ENCODE measurements around the gene HYAL3. TPM values are rescaled to one million over a fixed set of nuclear protein-coding genes. Genes with fewer than 3 reads are reported as not detected.
"Not testable (repeated sequence)": the region's sequence is repeated elsewhere in the genome, so short reads cannot be mapped to it uniquely, and the experiment has no call there.

Gene HYAL3
- polyA plus RNA-seq, 1 experiment, result 3.0 TPM

DNA sequence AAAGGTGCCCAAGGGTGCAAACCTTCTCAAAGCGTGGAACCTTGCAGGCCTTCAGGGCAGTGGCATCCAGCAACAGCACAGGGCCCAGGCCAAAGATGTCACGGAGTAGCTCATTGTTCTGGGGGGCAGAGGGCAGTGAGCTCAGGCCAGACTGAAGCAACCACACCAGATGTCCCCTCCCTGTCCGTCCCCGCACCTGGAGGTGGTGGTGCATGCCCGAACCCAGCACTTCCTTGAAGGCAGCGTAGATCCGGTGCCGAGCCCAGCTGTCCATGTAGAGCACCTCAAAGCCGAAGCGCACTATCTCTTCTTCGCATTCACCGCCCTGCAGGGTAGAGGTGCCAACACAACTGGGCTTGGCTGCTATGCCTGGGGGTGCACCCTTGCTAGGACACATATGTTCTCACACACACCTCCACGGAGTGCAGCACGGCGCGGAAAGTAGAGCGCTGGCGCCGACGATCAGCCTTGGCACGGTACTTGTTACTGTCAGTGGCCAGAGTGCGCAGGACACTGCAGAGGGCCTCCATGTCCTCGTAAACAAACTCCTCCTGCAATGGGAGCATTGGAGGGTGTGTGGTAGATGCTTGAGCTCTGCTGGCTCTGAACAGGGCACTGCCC lies 10.7 kb downstream of the HYAL3 start:
- H3K27ac ChIP-seq (ENCODE audit: low read depth, low read length), result no peak overlapping the region
- ChIA-PET CTCF (interaction anchor here (0.8 kb wide), 1 partner anchor 17 kb away, joined by 3 read pairs; no protein-coding TSS in a partner anchor), POLR2A (interaction anchor here (0.8 to 0.9 kb wide), 2 partner anchors 10 to 62 kb away, joined by 3 to 4 read pairs; no protein-coding TSS in a partner anchor)
- no peaks in the 10 kb centered on the region; the same call in 1 of the 2 replicates for H3K9me3 ChIP-seq (ENCODE audit: control insufficient read depth, insufficient read depth, low read length)
- H3K4me3 ChIP-seq (ENCODE audit: low read depth, low read length), result no peak overlapping the region
- no peaks in the 10 kb centered on the region for H3K27me3 ChIP-seq (ENCODE audit: control insufficient read depth, insufficient read depth, low read length)
- DNase-seq (ENCODE audit: low read depth, low spot score), result no peak
- TF ChIP-seq, protein P1, sequence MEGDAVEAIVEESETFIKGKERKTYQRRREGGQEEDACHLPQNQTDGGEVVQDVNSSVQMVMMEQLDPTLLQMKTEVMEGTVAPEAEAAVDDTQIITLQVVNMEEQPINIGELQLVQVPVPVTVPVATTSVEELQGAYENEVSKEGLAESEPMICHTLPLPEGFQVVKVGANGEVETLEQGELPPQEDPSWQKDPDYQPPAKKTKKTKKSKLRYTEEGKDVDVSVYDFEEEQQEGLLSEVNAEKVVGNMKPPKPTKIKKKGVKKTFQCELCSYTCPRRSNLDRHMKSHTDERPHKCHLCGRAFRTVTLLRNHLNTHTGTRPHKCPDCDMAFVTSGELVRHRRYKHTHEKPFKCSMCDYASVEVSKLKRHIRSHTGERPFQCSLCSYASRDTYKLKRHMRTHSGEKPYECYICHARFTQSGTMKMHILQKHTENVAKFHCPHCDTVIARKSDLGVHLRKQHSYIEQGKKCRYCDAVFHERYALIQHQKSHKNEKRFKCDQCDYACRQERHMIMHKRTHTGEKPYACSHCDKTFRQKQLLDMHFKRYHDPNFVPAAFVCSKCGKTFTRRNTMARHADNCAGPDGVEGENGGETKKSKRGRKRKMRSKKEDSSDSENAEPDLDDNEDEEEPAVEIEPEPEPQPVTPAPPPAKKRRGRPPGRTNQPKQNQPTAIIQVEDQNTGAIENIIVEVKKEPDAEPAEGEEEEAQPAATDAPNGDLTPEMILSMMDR (IDR thresholded peaks at IDR 0.05; ENCODE audit: low read depth, low read length), result no peak

DNA sequence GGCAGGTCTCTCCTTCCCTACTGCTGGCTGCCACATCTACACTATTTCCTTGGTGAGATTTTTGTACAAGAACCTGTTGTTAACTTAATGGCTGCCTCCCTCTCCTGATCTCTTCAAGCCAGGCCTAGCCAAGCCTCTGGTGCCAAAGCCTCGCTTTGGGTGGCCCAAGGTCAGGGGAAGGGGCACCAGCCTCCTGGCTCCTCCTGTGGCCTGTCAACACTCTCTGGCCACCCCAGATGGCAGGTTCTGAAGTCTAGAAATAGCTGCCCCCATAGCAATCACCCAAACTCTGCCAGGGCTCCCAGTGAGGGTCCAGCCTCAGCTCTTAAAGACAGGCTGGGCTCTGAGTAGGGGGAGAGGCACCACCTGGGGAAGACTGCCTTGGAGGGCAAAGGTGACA lies 11.9 kb downstream of the HYAL3 start:
- DNase-seq (ENCODE audit: low read depth, low spot score), result no peak
- ChIA-PET POLR2A (interaction anchor here (0.9 kb wide), 1 partner anchor 11 kb away, joined by 3 read pairs; no protein-coding TSS in a partner anchor), CTCF (no interaction called here)

DNA sequence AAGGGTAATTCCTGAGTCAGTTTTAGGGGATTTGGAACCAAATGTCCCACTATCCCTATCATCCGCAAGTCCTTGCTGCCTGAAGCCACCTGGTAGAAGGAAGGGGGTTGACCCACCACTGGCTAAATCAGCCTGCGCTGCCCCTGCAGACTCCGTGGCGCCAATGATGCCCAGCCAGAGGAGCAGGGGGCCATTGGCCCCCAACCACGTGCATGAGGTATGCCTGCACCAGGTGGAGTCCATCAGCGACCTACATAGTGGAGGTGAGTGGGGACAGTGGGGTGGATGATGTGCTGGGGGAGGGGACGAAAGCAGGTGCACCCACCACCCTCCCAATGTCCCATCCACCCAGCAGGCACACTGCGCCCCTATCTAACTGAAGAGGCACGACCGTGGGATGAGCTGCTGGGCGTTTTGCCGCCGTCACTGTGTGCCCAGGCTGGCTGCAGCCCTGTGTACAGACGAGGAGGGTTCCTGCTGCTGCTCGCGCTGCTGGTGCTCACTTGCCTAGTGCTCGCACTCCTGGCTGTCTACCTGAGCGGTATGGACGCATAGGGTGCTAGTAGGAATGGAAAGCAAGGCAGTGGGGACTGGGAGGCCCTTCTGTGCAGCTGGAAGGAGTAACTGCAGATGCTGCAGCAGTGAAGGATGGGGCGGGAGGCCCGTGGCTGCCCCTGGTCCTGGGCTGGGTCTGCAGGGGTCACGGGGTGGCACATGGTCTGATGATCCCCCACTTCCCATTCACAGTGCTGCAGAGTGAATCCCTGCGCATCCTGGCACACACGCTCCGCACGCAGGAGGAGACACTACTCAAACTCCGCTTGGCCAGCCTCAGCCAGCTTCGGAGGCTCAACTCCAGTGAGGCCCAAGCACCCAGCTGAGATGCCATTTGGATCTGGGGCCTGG lies 12.6 kb downstream of the HYAL3 start:
- ChIA-PET POLR2A (no interaction called here), CTCF (no interaction called here)
- H3K27me3 ChIP-seq (ENCODE audit: control insufficient read depth, insufficient read depth, low read length), result no peaks in the 10 kb centered on the region
- TF ChIP-seq, protein P1 (IDR thresholded peaks at IDR 0.05; ENCODE audit: low read depth, low read length), result no peak
- no peak overlapping the region for H3K27ac ChIP-seq (ENCODE audit: low read depth, low read length)
- H3K4me3 ChIP-seq (ENCODE audit: low read depth, low read length), result no peak overlapping the region
- no peaks in the 10 kb centered on the region; the same call in 1 of the 2 replicates for H3K9me3 ChIP-seq (ENCODE audit: control insufficient read depth, insufficient read depth, low read length)
- DNase-seq (ENCODE audit: low read depth, low spot score), result no peak

More for the DNA sequence above, 11.9 kb downstream of the HYAL3 start:
- H3K27ac ChIP-seq (ENCODE audit: low read depth, low read length), result no peak overlapping the region
- no peaks in the 10 kb centered on the region for H3K27me3 ChIP-seq (ENCODE audit: control insufficient read depth, insufficient read depth, low read length)
- H3K9me3 ChIP-seq (ENCODE audit: control insufficient read depth, insufficient read depth, low read length), result no peaks in the 10 kb centered on the region; the same call in 1 of the 2 replicates
- TF ChIP-seq, protein P1 (IDR thresholded peaks at IDR 0.05; ENCODE audit: low read depth, low read length), result no peak
- no peak overlapping the region for H3K4me3 ChIP-seq (ENCODE audit: low read depth, low read length)

GRCh38 chr3:50284121-50284520 lies 15.1 kb downstream of the HYAL3 start:
- POLR2A ChIA-PET, result interaction anchor here (0.7 to 1.0 kb wide), 2 partner anchors 11 to 43 kb away, joined by 3 to 7 read pairs; no protein-coding TSS in a partner anchor
- not testable (repeated sequence) for H3K9me3 ChIP-seq (ENCODE audit: control insufficient read depth, insufficient read depth, low read length); H3K27ac ChIP-seq (ENCODE audit: low read depth, low read length); H3K4me3 ChIP-seq (ENCODE audit: low read depth, low read length); H3K27me3 ChIP-seq (ENCODE audit: control insufficient read depth, insufficient read depth, low read length); DNase-seq (ENCODE audit: low read depth, low spot score)
- CTCF ChIA-PET, result interaction anchor here (1.0 kb wide), 1 partner anchor 91 kb away, joined by 3 read pairs; no protein-coding TSS in a partner anchor

- no peaks in the 10 kb centered on the region; the same call in 1 of the 2 replicates for H3K9me3 ChIP-seq (ENCODE audit: control insufficient read depth, insufficient read depth, low read length)
- H3K4me3 ChIP-seq (ENCODE audit: low read depth, low read length), result no peak overlapping the region
- POLR2A ChIA-PET, result interaction anchor here (0.8 to 1.4 kb wide), 3 partner anchors 12 to 44 kb away, joined by 3 to 6 read pairs (median 5); partner anchors contain the start of gene GNAI2
- CTCF ChIA-PET, result interaction anchor here (0.6 to 2.2 kb wide), 6 partner anchors 12 to 85 kb away, joined by 3 to 11 read pairs (median 6); no protein-coding TSS in a partner anchor
- H3K27ac ChIP-seq (ENCODE audit: low read depth, low read length), result no peak overlapping the region
- DNase-seq (ENCODE audit: low read depth, low spot score), result no peak
- TF ChIP-seq, protein P1 (IDR thresholded peaks at IDR 0.05; ENCODE audit: low read depth, low read length), result no peak
- H3K27me3 ChIP-seq (ENCODE audit: control insufficient read depth, insufficient read depth, low read length), result peaks cover 19% of the 10 kb centered on the region
Observed at GRCh38 chr3:50279255-50280016, 19.8 kb downstream of the HYAL3 start.
